ENCODE data around the gene MYH6. TPM values are rescaled to one million over a fixed set of nuclear protein-coding genes. Genes with fewer than 3 reads are reported as not detected.

The MYH6 gene
- polyA plus RNA-seq, 5 donors, result 0.03 to 0.18 TPM; not detected in 3

GRCh38 chr14:23359167-23359626, 48.9 kb downstream of the MYH6 start:
- DNase-seq, result no peak

- DNase-seq, result no peak
Measured at GRCh38 chr14:23358553-23359166, 49.4 kb downstream of the MYH6 start.

GRCh38 chr14:23358042-23358441, 50.0 kb downstream of the MYH6 start:
- DNase-seq, result no peak

- DNase-seq, result no peak
Measured at GRCh38 chr14:23357261-23357660, 50.8 kb downstream of the MYH6 start.

- DNase-seq, result no peak
Measured at GRCh38 chr14:23356662-23357061, 51.4 kb downstream of the MYH6 start.

GRCh38 chr14:23355871-23356435, 52.1 kb downstream of the MYH6 start:
- no peak for DNase-seq

- DNase-seq, result no peak
Measured at GRCh38 chr14:23354990-23355389, 53.1 kb downstream of the MYH6 start.

- DNase-seq, result no peak
Measured at GRCh38 chr14:23353433-23353780, 54.7 kb downstream of the MYH6 start.

- peak; percentile 89 to 90 for DNase-seq
Measured at GRCh38 chr14:23352506-23353432, 55.3 kb downstream of the MYH6 start, which contains the start of gene SLC22A17. SLC22A17 (minus strand) TSS chr14:23352887.

GRCh38 chr14:23351681-23352505, 56.2 kb downstream of the MYH6 start:
- DNase-seq, result peak in 1 of 2 donors; percentile 17

- DNase-seq, result no peak
Measured at GRCh38 chr14:23349156-23349845, 58.8 kb downstream of the MYH6 start.

GRCh38 chr14:23348297-23348655, 59.8 kb downstream of the MYH6 start:
- no peak for DNase-seq

GRCh38 chr14:23347406-23348296, 60.4 kb downstream of the MYH6 start:
- DNase-seq, result no peak

GRCh38 chr14:23346693-23347405, 61.2 kb downstream of the MYH6 start:
- no peak for DNase-seq

- DNase-seq, result no peak
Measured at GRCh38 chr14:23345987-23346692, 61.9 kb downstream of the MYH6 start.

- DNase-seq, result no peak
Measured at GRCh38 chr14:23344481-23344880, 63.6 kb downstream of the MYH6 start.

GRCh38 chr14:23339506-23340268, 68.4 kb downstream of the MYH6 start:
- DNase-seq, result no peak

GRCh38 chr14:23335623-23336022, 72.5 kb downstream of the MYH6 start:
- DNase-seq, result no peak
